Mammary epithelial cell (primary cell): ENCODE data around the gene IBA57.

Experiments
- CTCF ChIP-seq, 2 donors: IDR thresholded peaks in 1 of 2; conservative IDR thresholded peaks in 1 of 2; 2 replicates each; pipeline ENCODE4 v1.5.1; 2011 to 2012; ENCODE audit warnings: inconsistent platforms in 2 of 2, low read length in 2 of 2, mild to moderate bottlenecking in 2 of 2, control low read depth in 1 of 2, low read depth in 1 of 2; ENCODE audit not compliant: insufficient read depth in 1 of 2; ENCODE audit errors: extremely low read depth in 1 of 2
- EZH2 ChIP-seq: IDR thresholded peaks from 2 replicates; pipeline ENCODE4 v1.6.1; 2012; ENCODE audit warnings: low read length, inconsistent platforms, borderline replicate concordance

- TF ChIP-seq CTCF (conservative IDR thresholded peaks at IDR 0.05 in 1 of 2, IDR thresholded peaks at IDR 0.05 in 1 of 2; ENCODE audit: extremely low read depth in 1 of 2, insufficient read depth in 1 of 2, low read depth in 1 of 2, low read length in 2 of 2) (no peak), EZH2 (no peak)
Observed at GRCh38 chr1:228148196-228148861, 17.3 kb upstream of the IBA57 start.
